Amniotic epithelial cell (primary cell): ENCODE results near the gene UBE2E2.
A peak's percentile ranks its signal among the peaks of the same experiment; 100 is the strongest.
"Not testable (repeated sequence)": the region's sequence is repeated elsewhere in the genome, so short reads cannot be mapped to it uniquely, and the experiment has no call there.

Source experiments
- DNase-seq: peaks from one replicate; pipeline ENCODE4 v3.0.0-alpha.2; 2010; ENCODE audit warnings: low read depth

Gene UBE2E2

GRCh38 chr3:23588547-23588946 is 385.4 kb downstream of the UBE2E2 start:
- no peak for DNase-seq

- DNase-seq, result no peak
These were observed 386.5 kb downstream of the UBE2E2 start for GRCh38 chr3:23589602-23590001.

GRCh38 chr3:23590424-23591273 is 387.5 kb downstream of the UBE2E2 start:
- DNase-seq, result no peak

- DNase-seq, result no peak
These were observed 388.2 kb downstream of the UBE2E2 start for GRCh38 chr3:23591374-23591773.

- DNase-seq, result no peak
These were observed 390.1 kb downstream of the UBE2E2 start for GRCh38 chr3:23592961-23593931.

DNA sequence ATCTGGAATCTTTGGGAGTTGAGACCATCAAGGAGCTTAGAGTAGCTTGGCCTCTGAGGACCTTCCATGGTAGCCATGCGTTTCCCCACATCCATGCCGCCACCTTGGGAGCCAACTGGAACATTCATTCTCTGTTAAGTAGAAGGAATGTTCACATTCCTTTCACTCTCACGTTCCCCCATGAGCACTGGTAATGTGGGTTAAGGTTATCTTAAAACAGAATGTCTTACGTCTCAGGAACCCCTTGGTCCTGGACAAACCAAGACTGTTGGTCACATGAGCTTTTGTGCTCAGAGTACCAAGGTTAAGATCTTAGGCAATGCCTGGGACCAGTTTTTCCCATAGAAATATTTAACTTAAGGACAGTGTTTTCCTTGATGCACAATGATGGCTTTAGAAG is 390.9 kb downstream of the UBE2E2 start:
- peak; percentile 79 for DNase-seq

DNA sequence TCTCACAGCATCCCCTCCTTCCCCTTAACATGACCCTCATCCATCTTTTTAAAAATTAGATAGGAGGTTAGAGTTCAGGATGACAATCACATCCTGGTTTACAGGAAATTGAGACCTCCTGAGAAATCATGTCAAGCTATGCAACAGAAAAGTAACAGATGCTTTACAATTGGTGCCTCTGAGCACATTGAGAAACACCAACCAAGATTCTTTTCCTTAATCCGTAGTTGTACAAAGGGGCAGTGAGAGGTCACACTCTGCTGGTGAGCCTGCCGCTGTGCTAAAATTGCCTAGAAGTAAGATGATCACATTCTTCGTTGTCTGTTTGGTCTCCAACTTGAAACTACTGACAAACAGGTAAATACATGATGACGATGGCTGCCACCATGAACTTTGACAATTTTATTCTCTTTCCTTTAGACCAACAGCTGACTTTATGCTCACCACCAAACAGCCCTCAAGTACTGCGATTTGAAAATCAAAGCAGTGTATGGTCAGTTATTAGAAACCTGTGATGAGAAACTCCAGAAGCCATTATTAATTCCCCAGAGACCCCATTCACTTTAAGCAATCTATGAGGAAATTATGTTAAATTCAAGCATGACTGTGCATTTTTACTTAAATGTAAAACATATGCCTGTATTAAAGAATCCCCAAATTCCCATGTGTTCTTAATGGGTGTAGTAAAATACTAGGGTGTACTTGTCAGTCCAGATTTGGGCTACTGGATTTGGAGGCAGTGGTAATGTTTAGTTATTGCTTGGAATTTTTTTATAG is 392.0 kb downstream of the UBE2E2 start:
- peak; percentile 76 for DNase-seq

GRCh38 chr3:23595851-23596250 is 392.7 kb downstream of the UBE2E2 start:
- DNase-seq, result no peak

GRCh38 chr3:23600167-23600871 is 397.2 kb downstream of the UBE2E2 start:
- DNase-seq, result peak; percentile 93

DNA sequence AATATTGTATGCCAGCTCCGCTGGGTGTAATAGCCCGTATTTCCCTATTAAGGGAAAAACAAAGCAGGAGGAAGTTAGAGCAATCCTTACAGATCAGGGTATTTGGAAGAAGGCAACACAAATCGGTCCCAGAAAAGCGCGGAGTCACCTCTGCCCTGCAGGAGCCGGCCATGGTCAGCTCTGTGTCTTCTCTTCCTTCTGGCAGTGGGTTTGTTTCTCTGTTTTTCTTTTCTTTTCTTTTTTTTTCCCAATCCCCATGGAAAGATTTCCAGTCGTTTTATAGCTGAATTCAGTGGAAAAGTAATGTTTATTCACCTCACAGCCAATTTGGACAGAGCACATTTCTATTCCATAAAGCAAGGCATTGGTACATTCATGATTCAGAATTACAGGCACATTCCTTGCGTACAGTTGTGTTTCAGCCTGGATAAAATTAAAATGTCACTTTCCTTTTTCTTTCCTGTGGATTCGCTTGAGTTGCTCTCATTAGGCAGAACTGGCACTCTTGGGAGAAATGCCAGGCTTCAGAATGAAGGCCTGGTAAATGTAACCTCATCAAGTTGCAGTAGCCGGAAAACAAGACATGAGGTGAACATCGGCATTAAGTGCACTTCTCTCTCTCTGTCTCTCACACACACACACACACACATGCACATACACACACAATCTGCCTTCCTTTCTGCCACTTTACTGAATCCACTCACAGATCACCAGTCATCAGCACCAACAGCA is 398.1 kb downstream of the UBE2E2 start:
- DNase-seq, result peak; percentile 57

GRCh38 chr3:23602971-23603370 is 399.8 kb downstream of the UBE2E2 start:
- DNase-seq, result no peak

GRCh38 chr3:23607184-23607847 is 404.2 kb downstream of the UBE2E2 start:
- peak; percentile 89 for DNase-seq

DNA sequence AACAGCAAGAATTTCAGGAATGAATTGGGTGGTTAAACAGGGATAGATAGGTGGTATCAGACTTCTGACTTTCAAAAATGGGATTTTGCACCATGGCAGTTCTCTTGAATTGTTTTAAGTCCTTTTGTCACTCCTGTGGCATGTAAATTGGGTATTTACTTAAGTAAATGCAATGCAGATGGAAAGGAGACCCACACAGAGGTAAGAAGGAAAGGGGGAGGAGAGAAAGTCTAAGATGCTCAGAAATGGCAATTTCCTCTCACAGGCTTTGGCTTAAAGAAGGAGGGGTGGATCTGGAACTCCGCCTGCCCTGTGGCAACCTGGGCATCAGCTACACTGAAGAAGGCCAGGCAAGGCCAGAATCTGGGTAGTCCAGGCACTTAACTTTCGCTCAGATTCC is 405.5 kb downstream of the UBE2E2 start:
- no peak for DNase-seq

DNA sequence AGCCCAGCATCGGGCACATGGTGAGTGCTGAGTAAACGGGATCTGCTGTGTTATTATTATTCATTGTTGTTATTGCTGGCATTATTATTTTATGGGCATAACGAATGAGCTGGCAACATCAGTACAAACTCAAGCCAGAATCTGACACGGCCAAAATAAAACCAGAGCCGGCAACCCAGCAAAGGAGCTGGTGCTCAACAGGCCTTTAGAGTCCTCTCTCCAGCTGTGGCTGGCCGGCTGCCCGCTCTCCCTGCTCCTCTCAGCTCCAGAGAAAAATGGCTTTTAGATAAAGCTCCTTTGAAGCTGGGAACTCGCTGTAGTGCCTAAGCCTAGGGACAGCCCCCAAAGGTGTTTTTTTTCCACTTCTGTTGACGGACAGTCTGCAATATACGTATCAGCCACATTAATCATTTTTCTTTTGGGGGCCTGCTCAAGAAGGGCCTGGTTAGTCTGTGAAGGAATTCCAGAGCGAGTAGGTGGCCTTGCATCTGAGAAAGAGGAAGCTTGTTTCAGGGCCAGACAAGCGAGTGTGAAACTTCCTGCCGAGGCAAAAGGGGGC is 408.7 kb downstream of the UBE2E2 start:
- peak; percentile 58 for DNase-seq

DNA sequence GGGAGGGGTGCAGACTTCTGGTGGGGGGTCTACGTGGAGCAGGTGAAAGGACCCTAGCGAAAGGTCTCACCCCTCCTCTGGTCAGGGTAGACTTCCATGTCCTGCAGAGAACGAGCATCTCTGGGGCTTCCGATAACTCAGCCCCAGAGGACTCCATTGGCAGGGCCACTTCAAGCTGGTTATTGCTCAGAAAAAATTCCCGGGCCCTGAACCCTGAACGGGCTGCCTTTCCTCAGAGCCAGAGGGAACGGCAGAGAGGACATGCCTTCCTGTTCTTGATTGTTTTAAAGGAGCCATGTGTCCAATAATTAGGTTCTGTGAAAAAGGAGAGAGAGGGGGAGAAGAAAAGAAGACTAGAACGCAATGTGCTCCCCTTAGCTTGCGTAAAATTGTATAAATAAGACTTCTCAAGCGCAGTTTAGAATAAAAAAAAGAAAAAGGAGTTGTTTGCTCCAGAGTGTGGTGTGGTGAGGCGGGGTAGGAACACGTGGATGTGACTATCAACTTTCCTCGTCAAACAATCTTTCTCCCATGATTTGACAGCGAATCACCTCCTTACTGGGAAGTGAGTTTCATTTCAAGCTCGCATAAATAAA is 409.3 kb downstream of the UBE2E2 start:
- DNase-seq, result peak; percentile 65

GRCh38 chr3:23615068-23615467 is 411.9 kb downstream of the UBE2E2 start:
- DNase-seq, result no peak

GRCh38 chr3:23618475-23618874 is 415.3 kb downstream of the UBE2E2 start:
- not testable (repeated sequence) for DNase-seq

GRCh38 chr3:23619705-23620637 is 416.8 kb downstream of the UBE2E2 start:
- peak; percentile 11 for DNase-seq
